ENCODE data around the gene ARHGEF16.

ARHGEF16 gene

DNA sequence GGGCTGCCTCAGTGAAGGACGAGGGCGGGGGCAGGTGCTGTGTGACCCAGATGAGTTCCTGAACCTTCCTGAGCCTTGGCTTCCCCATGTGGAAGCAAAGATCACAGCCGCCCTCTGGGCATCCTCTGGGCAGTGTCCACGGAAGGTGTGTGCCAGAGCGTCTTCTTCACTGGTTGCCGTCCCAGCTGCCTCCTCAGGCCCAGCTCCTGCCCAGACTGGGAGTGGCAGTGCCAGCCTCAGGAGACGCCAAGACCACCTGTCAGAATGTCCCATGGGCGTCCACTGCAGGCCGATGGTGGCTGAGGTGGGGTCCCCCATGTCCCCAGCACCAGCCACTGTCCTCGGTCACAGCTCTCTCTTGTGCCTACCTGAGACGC lies 10.2 kb downstream of the ARHGEF16 start:
- Histone ChIP-seq H3K4me1 (no peaks in the 10 kb centered on the region), H3K79me2 (no peaks in the 10 kb centered on the region), H2AFZ (no peak overlapping the region), H3K9me3 (ENCODE audit: control insufficient read depth, low read length) (no peaks in the 10 kb centered on the region), H3K36me3 (ENCODE audit: control insufficient read depth, insufficient read depth, low read length) (no peaks in the 10 kb centered on the region), H3K27ac (no peak overlapping the region), H3K9ac (no peak overlapping the region), H3K4me2 (ENCODE audit: low read length) (no peak overlapping the region), H3K4me3 (ENCODE audit: low read depth, low read length) (no peak overlapping the region), H3K27me3 (ENCODE audit: control insufficient read depth, insufficient read depth, low read length) (no peaks in the 10 kb centered on the region)
- TF ChIP-seq, protein P1, sequence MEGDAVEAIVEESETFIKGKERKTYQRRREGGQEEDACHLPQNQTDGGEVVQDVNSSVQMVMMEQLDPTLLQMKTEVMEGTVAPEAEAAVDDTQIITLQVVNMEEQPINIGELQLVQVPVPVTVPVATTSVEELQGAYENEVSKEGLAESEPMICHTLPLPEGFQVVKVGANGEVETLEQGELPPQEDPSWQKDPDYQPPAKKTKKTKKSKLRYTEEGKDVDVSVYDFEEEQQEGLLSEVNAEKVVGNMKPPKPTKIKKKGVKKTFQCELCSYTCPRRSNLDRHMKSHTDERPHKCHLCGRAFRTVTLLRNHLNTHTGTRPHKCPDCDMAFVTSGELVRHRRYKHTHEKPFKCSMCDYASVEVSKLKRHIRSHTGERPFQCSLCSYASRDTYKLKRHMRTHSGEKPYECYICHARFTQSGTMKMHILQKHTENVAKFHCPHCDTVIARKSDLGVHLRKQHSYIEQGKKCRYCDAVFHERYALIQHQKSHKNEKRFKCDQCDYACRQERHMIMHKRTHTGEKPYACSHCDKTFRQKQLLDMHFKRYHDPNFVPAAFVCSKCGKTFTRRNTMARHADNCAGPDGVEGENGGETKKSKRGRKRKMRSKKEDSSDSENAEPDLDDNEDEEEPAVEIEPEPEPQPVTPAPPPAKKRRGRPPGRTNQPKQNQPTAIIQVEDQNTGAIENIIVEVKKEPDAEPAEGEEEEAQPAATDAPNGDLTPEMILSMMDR (IDR thresholded peaks at IDR 0.05): no peak

DNA sequence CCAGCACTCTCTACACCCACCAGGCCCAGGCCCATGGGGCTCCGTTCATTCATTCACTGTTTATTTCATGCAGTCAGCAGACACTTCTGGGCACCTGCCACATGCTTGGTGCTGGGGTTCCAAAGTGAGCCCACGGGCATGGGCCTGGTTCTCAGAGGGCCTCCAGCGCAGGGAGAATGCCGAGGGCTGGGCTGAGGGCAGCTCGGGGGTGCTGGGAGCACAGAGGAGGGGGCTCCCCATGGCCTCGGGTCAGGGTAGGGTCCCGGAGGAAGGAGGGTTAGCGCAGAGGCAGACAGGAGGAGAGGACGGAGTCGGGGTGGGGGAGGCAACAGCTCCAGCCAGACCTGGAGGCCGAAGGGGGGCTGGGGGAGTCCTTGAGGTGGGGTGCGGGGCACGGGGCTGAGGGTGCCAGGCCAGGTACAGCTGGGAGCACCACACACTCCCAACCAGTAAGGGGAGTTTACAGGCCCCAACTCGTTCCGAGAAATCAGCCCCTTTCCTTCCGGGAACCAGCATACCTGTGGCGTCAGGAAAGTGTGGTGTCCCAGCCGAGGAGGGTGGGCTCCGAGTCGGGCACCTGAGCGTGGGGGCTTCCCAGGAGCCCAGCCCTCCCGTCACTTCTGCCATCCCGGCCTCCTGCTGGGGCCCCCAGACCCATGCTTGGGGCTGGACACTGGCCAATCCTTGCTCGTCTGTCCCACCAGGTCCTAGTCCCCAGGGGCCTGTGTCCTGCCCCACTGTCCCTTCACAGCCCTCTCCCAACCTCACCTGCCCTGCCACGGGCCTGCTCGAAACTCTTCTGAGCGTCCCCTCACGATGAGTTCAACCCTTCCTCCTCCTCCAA lies 10.8 kb downstream of the ARHGEF16 start:
- TF ChIP-seq, protein P1 (IDR thresholded peaks at IDR 0.05): no peak
- H3K9ac ChIP-seq: no peak overlapping the region
- no peak overlapping the region for H3K27ac ChIP-seq
- no peak overlapping the region for H2AFZ ChIP-seq
- H3K4me2 ChIP-seq (ENCODE audit: low read length): no peak overlapping the region
- H3K4me1 ChIP-seq: no peaks in the 10 kb centered on the region
- H3K36me3 ChIP-seq (ENCODE audit: control insufficient read depth, insufficient read depth, low read length): no peaks in the 10 kb centered on the region
- H3K4me3 ChIP-seq (ENCODE audit: low read depth, low read length): no peak overlapping the region
- H3K27me3 ChIP-seq (ENCODE audit: control insufficient read depth, insufficient read depth, low read length): no peaks in the 10 kb centered on the region
- no peaks in the 10 kb centered on the region for H3K79me2 ChIP-seq
- H3K9me3 ChIP-seq (ENCODE audit: control insufficient read depth, low read length): no peaks in the 10 kb centered on the region

DNA sequence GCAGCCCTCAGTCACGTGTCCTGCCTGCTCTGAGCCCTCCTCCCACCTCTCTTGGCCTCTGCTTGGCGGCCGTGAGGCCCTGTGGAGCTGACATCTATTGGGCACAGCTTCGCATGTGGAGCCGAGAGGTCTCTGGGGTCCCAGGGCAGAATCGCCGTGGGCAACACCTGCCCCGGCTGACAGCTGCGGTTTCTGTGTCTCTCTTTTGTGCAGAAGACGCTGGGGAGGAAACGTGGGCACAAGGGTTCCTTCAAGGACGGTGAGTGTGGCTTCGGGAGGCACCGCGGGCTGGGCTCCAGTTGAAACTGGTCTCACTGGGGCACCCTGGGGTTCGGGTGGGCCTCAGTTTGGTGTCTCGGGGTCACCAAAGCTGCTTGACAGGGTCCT lies 11.5 kb downstream of the ARHGEF16 start:
- H3K79me2 ChIP-seq: no peaks in the 10 kb centered on the region
- H3K4me1 ChIP-seq: no peaks in the 10 kb centered on the region
- H3K9ac ChIP-seq: no peak overlapping the region
- H3K4me2 ChIP-seq (ENCODE audit: low read length): no peak overlapping the region
- H3K27me3 ChIP-seq (ENCODE audit: control insufficient read depth, insufficient read depth, low read length): no peaks in the 10 kb centered on the region
- no peak overlapping the region for H3K27ac ChIP-seq
- no peaks in the 10 kb centered on the region for H3K9me3 ChIP-seq (ENCODE audit: control insufficient read depth, low read length)
- no peak overlapping the region for H2AFZ ChIP-seq
- H3K36me3 ChIP-seq (ENCODE audit: control insufficient read depth, insufficient read depth, low read length): no peaks in the 10 kb centered on the region
- TF ChIP-seq, protein P1 (IDR thresholded peaks at IDR 0.05): no peak
- H3K4me3 ChIP-seq (ENCODE audit: low read depth, low read length): no peak overlapping the region

DNA sequence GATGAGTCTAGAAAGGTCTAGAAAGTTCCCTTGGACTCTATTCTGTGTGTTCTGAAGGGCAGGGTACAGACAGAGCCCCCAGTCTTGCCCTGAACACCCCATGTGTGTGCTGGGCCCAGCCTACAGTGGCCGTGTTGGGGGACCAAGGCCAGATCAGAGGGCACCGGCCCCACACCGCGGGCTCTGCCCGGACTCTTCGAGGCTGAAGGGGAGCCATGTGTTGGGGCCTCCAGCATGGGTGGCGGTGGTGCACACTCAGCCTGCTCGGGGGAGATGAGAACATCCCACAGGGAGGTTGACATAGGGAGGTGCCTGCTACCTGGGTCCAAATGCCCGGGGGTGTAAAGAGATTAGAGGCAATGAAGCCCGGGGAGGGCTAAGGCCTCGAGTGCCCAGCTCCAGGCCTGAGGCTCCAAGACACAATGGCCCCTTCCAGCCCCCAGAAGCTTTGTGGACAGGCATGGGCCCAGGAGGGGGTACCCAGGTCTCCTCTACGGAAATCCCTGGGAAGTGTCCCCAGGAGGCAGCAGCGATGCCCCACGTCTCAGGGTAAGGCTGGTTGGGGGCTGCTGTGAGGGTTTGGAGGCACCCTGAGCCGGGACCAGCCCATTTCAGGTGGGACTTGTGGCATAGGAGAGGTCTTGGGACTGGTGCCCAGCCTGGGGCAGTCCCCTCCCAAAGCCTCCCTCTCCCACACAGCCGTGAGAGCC lies 12.1 kb downstream of the ARHGEF16 start:
- no peak overlapping the region for H2AFZ ChIP-seq
- no peaks in the 10 kb centered on the region for H3K4me1 ChIP-seq
- no peaks in the 10 kb centered on the region for H3K36me3 ChIP-seq (ENCODE audit: control insufficient read depth, insufficient read depth, low read length)
- no peaks in the 10 kb centered on the region for H3K79me2 ChIP-seq
- no peak overlapping the region for H3K27ac ChIP-seq
- H3K4me2 ChIP-seq (ENCODE audit: low read length): no peak overlapping the region
- no peaks in the 10 kb centered on the region for H3K27me3 ChIP-seq (ENCODE audit: control insufficient read depth, insufficient read depth, low read length)
- H3K9ac ChIP-seq: no peak overlapping the region
- no peak overlapping the region for H3K4me3 ChIP-seq (ENCODE audit: low read depth, low read length)
- TF ChIP-seq, protein P1 (IDR thresholded peaks at IDR 0.05): no peak
- H3K9me3 ChIP-seq (ENCODE audit: control insufficient read depth, low read length): no peaks in the 10 kb centered on the region
